HCT116 (cell line): ENCODE data around the gene TASP1.

Source experiments
- EGR1 ChIP-seq: IDR thresholded peaks from 2 replicates; pipeline ENCODE4 v1.6.1; 2012; ENCODE audit warnings: low read depth
- JUND ChIP-seq: IDR thresholded peaks from 2 replicates; pipeline ENCODE4 v1.6.1; 2012
- POLR2A ChIP-seq: IDR thresholded peaks from 2 replicates; pipeline ENCODE4 v1.7.0; 2011; ENCODE audit warnings: borderline replicate concordance; ENCODE audit not compliant: insufficient read depth, insufficient read length; ENCODE audit errors: extremely low read depth
- RAD21 ChIP-seq: IDR thresholded peaks from 2 replicates; pipeline ENCODE4 v1.6.1; 2012; ENCODE audit warnings: low read depth, mild to moderate bottlenecking
- TCF7L2 ChIP-seq: IDR thresholded peaks from 2 replicates; pipeline ENCODE4 v1.7.0; 2011; ENCODE audit warnings: borderline replicate concordance, inconsistent platforms; ENCODE audit not compliant: insufficient read depth, insufficient read length; ENCODE audit errors: extremely low read depth
- YY1 ChIP-seq: IDR thresholded peaks from 2 replicates; pipeline ENCODE4 v1.6.1; 2011; ENCODE audit warnings: low read length, low read depth, moderate library complexity, mild to moderate bottlenecking; ENCODE audit not compliant: insufficient replicate concordance; ENCODE audit errors: extremely low read depth
- ZFX ChIP-seq: fragments of 450-650 bp; IDR thresholded peaks from 2 replicates; pipeline ENCODE4 v1.6.1; 2017
- TF ChIP-seq, protein P1 (sequence below), 3 experiments: fragments of 200-600 bp in 1 of 3; sonication (generic) in 1 of 3; IDR thresholded peaks in 2 of 3; conservative IDR thresholded peaks in 1 of 3; 2 replicates each; pipeline ENCODE4 v1.5.1; 2012 to 2017; ENCODE audit warnings: low read depth in 2 of 3, low read length in 2 of 3, antibody characterized with exemption in 1 of 3, borderline replicate concordance in 1 of 3, control low read depth in 1 of 3, mild to moderate bottlenecking in 1 of 3, mixed read lengths in 1 of 3, mixed run types in 1 of 3, moderate library complexity in 1 of 3; ENCODE audit not compliant: insufficient read depth in 1 of 3
- TF ChIP-seq, protein P2 (sequence below): IDR thresholded peaks from 2 replicates; pipeline ENCODE4 v1.6.1; 2012
- TF ChIP-seq, protein P3 (sequence below): IDR thresholded peaks from 2 replicates; pipeline ENCODE4 v1.6.1; 2012; ENCODE audit warnings: low read depth

DNA sequence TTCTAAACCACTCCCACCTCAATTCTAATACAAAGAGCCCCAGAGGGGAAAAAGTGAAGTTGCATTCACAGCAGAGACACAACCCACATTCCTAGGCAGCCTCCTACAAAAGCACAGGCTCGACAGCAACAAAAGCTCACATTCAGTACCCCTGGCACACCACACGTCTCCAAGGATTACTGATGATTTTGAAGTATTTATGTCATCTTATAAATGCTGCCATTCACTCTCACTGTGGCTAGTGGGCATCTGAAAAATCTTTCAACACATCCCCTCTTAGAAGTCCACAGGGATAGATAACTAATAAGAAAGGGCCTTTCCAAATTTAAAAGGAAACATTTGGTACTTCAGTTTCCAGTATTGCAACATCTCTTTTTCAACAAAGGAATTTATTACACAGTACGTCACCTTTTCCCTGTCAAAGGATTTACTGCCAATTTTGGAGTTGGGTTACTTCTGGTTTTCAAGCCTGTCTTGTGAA lies 146.7 kb downstream of the TASP1 start:
- TF ChIP-seq POLR2A (no peak), TCF7L2 (no peak), ZFX (no peak), JUND (no peak), YY1 (no peak), EGR1 (no peak), RAD21 (no peak)
- TF ChIP-seq, protein P1, sequence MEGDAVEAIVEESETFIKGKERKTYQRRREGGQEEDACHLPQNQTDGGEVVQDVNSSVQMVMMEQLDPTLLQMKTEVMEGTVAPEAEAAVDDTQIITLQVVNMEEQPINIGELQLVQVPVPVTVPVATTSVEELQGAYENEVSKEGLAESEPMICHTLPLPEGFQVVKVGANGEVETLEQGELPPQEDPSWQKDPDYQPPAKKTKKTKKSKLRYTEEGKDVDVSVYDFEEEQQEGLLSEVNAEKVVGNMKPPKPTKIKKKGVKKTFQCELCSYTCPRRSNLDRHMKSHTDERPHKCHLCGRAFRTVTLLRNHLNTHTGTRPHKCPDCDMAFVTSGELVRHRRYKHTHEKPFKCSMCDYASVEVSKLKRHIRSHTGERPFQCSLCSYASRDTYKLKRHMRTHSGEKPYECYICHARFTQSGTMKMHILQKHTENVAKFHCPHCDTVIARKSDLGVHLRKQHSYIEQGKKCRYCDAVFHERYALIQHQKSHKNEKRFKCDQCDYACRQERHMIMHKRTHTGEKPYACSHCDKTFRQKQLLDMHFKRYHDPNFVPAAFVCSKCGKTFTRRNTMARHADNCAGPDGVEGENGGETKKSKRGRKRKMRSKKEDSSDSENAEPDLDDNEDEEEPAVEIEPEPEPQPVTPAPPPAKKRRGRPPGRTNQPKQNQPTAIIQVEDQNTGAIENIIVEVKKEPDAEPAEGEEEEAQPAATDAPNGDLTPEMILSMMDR (IDR thresholded peaks at IDR 0.05 in 2 of 3, conservative IDR thresholded peaks at IDR 0.05 in 1 of 3; ENCODE audit: borderline replicate concordance in 1 of 3, insufficient read depth in 1 of 3, low read depth in 2 of 3, low read length in 2 of 3): no peak
- TF ChIP-seq, protein P2, sequence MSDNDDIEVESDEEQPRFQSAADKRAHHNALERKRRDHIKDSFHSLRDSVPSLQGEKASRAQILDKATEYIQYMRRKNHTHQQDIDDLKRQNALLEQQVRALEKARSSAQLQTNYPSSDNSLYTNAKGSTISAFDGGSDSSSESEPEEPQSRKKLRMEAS: no peak
- TF ChIP-seq, protein P3, sequence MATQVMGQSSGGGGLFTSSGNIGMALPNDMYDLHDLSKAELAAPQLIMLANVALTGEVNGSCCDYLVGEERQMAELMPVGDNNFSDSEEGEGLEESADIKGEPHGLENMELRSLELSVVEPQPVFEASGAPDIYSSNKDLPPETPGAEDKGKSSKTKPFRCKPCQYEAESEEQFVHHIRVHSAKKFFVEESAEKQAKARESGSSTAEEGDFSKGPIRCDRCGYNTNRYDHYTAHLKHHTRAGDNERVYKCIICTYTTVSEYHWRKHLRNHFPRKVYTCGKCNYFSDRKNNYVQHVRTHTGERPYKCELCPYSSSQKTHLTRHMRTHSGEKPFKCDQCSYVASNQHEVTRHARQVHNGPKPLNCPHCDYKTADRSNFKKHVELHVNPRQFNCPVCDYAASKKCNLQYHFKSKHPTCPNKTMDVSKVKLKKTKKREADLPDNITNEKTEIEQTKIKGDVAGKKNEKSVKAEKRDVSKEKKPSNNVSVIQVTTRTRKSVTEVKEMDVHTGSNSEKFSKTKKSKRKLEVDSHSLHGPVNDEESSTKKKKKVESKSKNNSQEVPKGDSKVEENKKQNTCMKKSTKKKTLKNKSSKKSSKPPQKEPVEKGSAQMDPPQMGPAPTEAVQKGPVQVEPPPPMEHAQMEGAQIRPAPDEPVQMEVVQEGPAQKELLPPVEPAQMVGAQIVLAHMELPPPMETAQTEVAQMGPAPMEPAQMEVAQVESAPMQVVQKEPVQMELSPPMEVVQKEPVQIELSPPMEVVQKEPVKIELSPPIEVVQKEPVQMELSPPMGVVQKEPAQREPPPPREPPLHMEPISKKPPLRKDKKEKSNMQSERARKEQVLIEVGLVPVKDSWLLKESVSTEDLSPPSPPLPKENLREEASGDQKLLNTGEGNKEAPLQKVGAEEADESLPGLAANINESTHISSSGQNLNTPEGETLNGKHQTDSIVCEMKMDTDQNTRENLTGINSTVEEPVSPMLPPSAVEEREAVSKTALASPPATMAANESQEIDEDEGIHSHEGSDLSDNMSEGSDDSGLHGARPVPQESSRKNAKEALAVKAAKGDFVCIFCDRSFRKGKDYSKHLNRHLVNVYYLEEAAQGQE: no peak
